Panc1 (cell line): ENCODE results near the gene SSR2. TPM values are rescaled to one million over a fixed set of nuclear protein-coding genes. Genes with fewer than 3 reads are reported as not detected.

Experiments used
- total RNA-seq: library from RNA; stranded (reverse); gene quantifications from one replicate; pipeline ENCODE4 v1.2.1, GENCODE V29; 2021; ENCODE audit not compliant: unreplicated experiment

The SSR2 gene
- total RNA-seq, 1 experiment from 2014 or later: 252 TPM

Other genes with a start within 250 kb of the SSR2 start
- gene GON4L, start 163.7 kb downstream of the SSR2 start, total RNA-seq: 47.6 TPM
- gene SYT11, start 161.4 kb downstream of the SSR2 start, total RNA-seq: 4.0 TPM
- gene RIT1, start 109.6 kb downstream of the SSR2 start, total RNA-seq: 28.1 TPM
- 80.4 TPM for gene KHDC4, start 86.5 kb downstream of the SSR2 start, total RNA-seq
- gene RXFP4, start 79.3 kb downstream of the SSR2 start, total RNA-seq: 8.0 TPM
- gene ARHGEF2, start 42.4 kb downstream of the SSR2 start, total RNA-seq: 87.0 TPM
- gene UBQLN4, start 32.8 kb upstream of the SSR2 start, total RNA-seq: 60.0 TPM
- 63.4 TPM for gene LAMTOR2, start 33.8 kb upstream of the SSR2 start, total RNA-seq
- gene RAB25, start 40.2 kb upstream of the SSR2 start, total RNA-seq: not detected
- gene MEX3A, start 61.5 kb upstream of the SSR2 start, total RNA-seq: 15.8 TPM
- 691 TPM for gene LMNA, start 93.8 kb upstream of the SSR2 start, total RNA-seq
- 0.21 TPM for gene SEMA4A, start 132.6 kb upstream of the SSR2 start, total RNA-seq
- 33.0 TPM for gene SLC25A44, start 173.2 kb upstream of the SSR2 start, total RNA-seq
- gene PMF1, start 192.1 kb upstream of the SSR2 start, total RNA-seq: 57.5 TPM
- 0.67 TPM for gene BGLAP, start 221.2 kb upstream of the SSR2 start, total RNA-seq
- gene PAQR6, start 227.1 kb upstream of the SSR2 start, total RNA-seq: 0.92 TPM